Gastrocnemius medialis (tissue), 4 donors: ENCODE data around the gene MORF4L2.

Experiments
- POLR2A ChIP-seq, 2 donors: fragments of 450-650 bp; IDR thresholded peaks; one replicate each; pipeline ENCODE4 v1.6.1; 2017; ENCODE audit warnings: antibody characterized with exemption in 2 of 2, mild to moderate bottlenecking in 2 of 2, moderate library complexity in 2 of 2
- TF ChIP-seq, protein P1 (sequence below), 5 experiments: fragments of 450-650 bp in 3 of 5; fragments of 200-600 bp in 2 of 5; sonication (generic) in 2 of 5; IDR thresholded peaks in 4 of 5; conservative IDR thresholded peaks in 1 of 5; 1 replicate in 4 of 5; 2 replicates in 1 of 5; pipeline ENCODE4 v1.5.1; 2016 to 2019; ENCODE audit warnings: antibody characterized with exemption in 5 of 5, mild to moderate bottlenecking in 3 of 5, moderate library complexity in 3 of 5

DNA sequence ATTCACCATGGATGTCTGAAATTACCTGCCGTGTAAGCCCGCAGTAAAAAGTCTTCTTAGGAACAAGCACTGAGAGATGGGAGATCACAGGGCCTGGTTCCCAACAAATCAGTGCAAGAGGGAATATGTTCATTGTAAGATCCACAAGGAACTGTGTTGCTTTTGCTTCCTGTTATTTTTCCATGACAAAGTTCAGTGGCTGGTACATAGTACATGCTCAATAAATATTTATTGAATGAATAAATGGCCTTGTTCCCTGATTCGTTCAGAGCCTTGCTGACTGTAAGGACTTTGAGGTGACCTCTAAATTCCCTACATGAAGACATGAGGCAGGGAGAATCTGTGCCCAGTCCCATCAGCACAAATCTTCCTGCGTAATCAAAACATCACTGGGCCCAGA lies 31.6 kb upstream of the MORF4L2 start:
- TF ChIP-seq, protein P1, sequence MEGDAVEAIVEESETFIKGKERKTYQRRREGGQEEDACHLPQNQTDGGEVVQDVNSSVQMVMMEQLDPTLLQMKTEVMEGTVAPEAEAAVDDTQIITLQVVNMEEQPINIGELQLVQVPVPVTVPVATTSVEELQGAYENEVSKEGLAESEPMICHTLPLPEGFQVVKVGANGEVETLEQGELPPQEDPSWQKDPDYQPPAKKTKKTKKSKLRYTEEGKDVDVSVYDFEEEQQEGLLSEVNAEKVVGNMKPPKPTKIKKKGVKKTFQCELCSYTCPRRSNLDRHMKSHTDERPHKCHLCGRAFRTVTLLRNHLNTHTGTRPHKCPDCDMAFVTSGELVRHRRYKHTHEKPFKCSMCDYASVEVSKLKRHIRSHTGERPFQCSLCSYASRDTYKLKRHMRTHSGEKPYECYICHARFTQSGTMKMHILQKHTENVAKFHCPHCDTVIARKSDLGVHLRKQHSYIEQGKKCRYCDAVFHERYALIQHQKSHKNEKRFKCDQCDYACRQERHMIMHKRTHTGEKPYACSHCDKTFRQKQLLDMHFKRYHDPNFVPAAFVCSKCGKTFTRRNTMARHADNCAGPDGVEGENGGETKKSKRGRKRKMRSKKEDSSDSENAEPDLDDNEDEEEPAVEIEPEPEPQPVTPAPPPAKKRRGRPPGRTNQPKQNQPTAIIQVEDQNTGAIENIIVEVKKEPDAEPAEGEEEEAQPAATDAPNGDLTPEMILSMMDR (IDR thresholded peaks at IDR 0.05 in 4 of 5, conservative IDR thresholded peaks at IDR 0.05 in 1 of 5), result no peak
- no peak for TF ChIP-seq POLR2A (IDR thresholded peaks at IDR 0.05)
